NK-92 treated with Interleukin-12 subunit alpha and Interleukin-12 subunit beta, amount 100 ng/mL, for 24 hours (cell line): Measurements from ENCODE around the gene SLC18A2.

Source experiments
- DNase-seq: peaks from one replicate; lab custom pipeline; 2025; lab: John Stamatoyannopoulos, UW

The SLC18A2 gene

DNA sequence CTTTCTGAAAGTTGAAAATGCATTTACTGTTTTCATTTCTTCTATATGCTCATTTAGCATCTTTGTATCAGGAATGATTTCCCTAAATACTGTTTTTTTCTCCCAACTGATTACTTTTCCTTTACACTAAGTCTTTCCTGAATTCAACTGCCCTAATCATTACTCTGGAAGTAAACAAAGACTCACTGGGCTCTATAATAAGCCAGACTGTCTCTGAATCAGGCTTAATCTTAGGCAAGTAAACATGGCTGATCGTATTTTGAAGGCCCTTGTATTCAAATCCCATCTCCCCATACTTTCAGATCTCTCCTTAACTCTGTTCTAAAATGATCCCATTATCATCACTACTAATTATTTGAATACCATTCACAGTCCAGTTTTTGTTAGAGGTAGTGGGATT, 72.7 kb downstream of the SLC18A2 start:
- no peak for DNase-seq

DNA sequence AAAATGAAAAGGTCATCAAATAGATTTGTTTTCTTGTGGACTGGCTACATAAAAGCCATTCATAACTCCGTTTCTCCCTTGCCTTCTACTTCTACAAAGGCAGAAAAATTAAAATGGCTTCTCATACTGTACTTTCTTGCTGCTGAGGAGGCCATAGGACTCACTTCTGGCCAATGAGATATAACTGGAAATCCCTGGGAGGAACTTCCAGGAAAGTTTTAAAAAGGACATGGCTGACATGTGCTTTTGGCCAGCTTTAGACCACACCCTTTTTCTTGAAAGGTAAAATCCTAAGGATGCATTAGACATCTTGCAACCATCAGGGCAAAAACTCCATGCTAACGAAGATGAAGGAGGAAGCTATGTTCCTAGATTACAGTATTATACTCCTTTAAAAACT, 75.8 kb downstream of the SLC18A2 start:
- DNase-seq, result no peak

GRCh38 chr10:117318909-117319308, 78.0 kb downstream of the SLC18A2 start:
- DNase-seq, result no peak

GRCh38 chr10:117320050-117320665, 79.2 kb downstream of the SLC18A2 start:
- no peak for DNase-seq

GRCh38 chr10:117322260-117322659, 81.3 kb downstream of the SLC18A2 start:
- DNase-seq, result no peak

DNA sequence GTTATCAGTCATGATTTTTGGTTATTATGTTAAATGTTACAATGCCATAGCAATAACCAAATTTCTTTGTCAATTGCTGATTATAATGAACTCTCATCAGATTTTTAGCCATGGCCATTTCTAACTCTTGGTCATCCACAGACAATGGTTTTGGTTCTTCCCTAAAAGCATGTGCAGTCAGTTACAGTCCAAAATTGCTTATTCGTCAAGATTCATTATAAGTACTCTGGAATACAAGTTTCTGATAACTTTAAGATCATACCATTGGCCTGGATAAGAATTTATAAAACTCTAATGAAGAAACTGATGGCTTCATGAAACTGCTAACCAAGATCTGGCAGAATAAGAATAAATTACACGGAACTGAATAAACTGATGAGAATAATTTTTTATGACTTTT, 83.5 kb downstream of the SLC18A2 start:
- DNase-seq, result no peak

DNA sequence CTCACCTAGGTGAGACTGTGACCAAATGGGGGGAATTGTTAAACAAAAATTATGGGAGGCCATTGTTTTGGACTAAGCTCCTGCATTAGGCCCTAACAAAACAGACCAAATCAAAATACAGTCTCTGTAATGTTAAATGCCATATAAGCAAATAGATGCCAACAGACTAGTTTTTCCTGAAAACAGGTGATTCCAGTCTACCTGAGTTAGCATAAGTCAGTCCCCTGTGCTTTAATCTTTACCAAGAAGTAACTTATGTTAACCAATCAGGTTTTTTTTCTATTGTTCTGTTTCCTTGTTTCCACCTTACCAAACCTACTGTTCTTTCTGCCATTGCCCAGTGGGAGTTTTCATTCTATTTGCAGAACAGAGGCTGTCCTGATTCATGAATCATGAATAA, 86.3 kb downstream of the SLC18A2 start:
- DNase-seq, result no peak
